Esophagus squamous epithelium (tissue), 4 donors: ENCODE measurements around the gene DCDC2.

Source experiments
- CTCF ChIP-seq, 6 experiments: fragments of 450-650 bp in 4 of 6; fragments of 200-600 bp in 2 of 6; sonication (generic) in 2 of 6; IDR thresholded peaks; one replicate each; pipeline ENCODE4 v1.5.1; 2016 to 2019; ENCODE audit warnings: antibody characterized with exemption in 6 of 6, mild to moderate bottlenecking in 4 of 6, moderate library complexity in 4 of 6
- POLR2A ChIP-seq, 4 donors: fragments of 450-650 bp; IDR thresholded peaks; one replicate each; pipeline ENCODE4 v1.6.1; 2017; ENCODE audit warnings: antibody characterized with exemption in 4 of 4, mild to moderate bottlenecking in 4 of 4, moderate library complexity in 3 of 4

DNA sequence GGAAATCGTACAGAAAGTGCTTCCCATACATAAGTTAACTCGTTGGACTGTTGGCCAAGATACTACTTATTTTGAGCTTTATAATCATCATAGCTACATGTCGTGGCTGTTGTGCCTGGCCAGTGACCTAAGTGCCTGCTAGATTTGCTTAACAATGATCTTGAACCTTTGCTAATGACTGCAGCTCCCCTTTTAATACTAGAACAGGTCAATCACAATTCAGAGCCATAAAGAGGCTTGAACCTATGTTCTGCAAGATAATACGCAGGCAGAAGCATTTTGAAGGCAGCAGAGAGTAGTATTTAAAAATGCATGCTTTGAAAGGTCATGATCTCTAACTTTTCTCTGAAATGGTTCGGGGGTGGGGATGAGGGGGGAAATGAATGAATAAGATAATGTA, 47.4 kb upstream of the DCDC2 start:
- TF ChIP-seq POLR2A (IDR thresholded peaks at IDR 0.05) (no peak), CTCF (IDR thresholded peaks at IDR 0.05) (no peak)
